ENCODE data around the gene RAP1GDS1.
"Not testable (repeated sequence)": the region's sequence is repeated elsewhere in the genome, so short reads cannot be mapped to it uniquely, and the experiment has no call there.

The RAP1GDS1 gene

GRCh38 chr4:98326168-98326567 is 65.0 kb downstream of the RAP1GDS1 start:
- peaks cover 32% of the 10 kb centered on the region for H3K36me3 ChIP-seq (ENCODE audit: insufficient read depth, low read length)
- H3K9ac ChIP-seq (ENCODE audit: low read depth, low read length) = no peak overlapping the region
- no peaks in the 10 kb centered on the region for H4K20me1 ChIP-seq (ENCODE audit: insufficient read depth, low read length)
- ATAC-seq (ENCODE audit: insufficient read depth, low read depth) (no peak), DNase-seq (no peak)
- no peak for TF ChIP-seq EZH2 (IDR thresholded peaks at IDR 0.05; ENCODE audit: borderline replicate concordance, low read depth, low read length, severe bottlenecking)
- no peak for TF ChIP-seq CTCF (IDR thresholded peaks at IDR 0.05; ENCODE audit: borderline replicate concordance, extremely low read depth, low read length, poor library complexity, severe bottlenecking)
- no peak overlapping the region for H3K4me3 ChIP-seq (ENCODE audit: low read depth in 1 of 2, low read length in 2 of 2)
- H3K9me3 ChIP-seq (ENCODE audit: insufficient read depth, low read length, severe bottlenecking) = peaks cover 29% of the 10 kb centered on the region
- no peak overlapping the region for H2AFZ ChIP-seq (ENCODE audit: low read depth, low read length)
- no peak overlapping the region for H3K4me2 ChIP-seq (ENCODE audit: insufficient read depth, low read length)
- no peaks in the 10 kb centered on the region for H3K27me3 ChIP-seq (ENCODE audit: insufficient read depth, low read length, poor library complexity)
- H3K27ac ChIP-seq (ENCODE audit: low read length) = no peak overlapping the region
- peaks cover 30% of the 10 kb centered on the region for H3K79me2 ChIP-seq (ENCODE audit: insufficient read depth, low read length)
- no peaks in the 10 kb centered on the region for H3K4me1 ChIP-seq (ENCODE audit: insufficient read depth, low read length)

GRCh38 chr4:98327694-98328093 is 66.5 kb downstream of the RAP1GDS1 start:
- no peaks in the 10 kb centered on the region for H3K27me3 ChIP-seq (ENCODE audit: insufficient read depth, low read length, poor library complexity)
- H3K4me3 ChIP-seq (ENCODE audit: low read depth in 1 of 2, low read length in 2 of 2) = no peak overlapping the region
- no peak for TF ChIP-seq EZH2 (IDR thresholded peaks at IDR 0.05; ENCODE audit: borderline replicate concordance, low read depth, low read length, severe bottlenecking)
- TF ChIP-seq CTCF (IDR thresholded peaks at IDR 0.05; ENCODE audit: borderline replicate concordance, extremely low read depth, low read length, poor library complexity, severe bottlenecking) = no peak
- peaks cover 35% of the 10 kb centered on the region for H3K9me3 ChIP-seq (ENCODE audit: insufficient read depth, low read length, severe bottlenecking)
- H3K4me2 ChIP-seq (ENCODE audit: insufficient read depth, low read length) = no peak overlapping the region
- H3K36me3 ChIP-seq (ENCODE audit: insufficient read depth, low read length) = peaks cover 39% of the 10 kb centered on the region
- H3K79me2 ChIP-seq (ENCODE audit: insufficient read depth, low read length) = peaks cover 37% of the 10 kb centered on the region
- no peak overlapping the region for H3K27ac ChIP-seq (ENCODE audit: low read length)
- no peak overlapping the region for H3K9ac ChIP-seq (ENCODE audit: low read depth, low read length)
- DNase-seq (no peak), ATAC-seq (ENCODE audit: insufficient read depth, low read depth) (no peak)
- H4K20me1 ChIP-seq (ENCODE audit: insufficient read depth, low read length) = no peaks in the 10 kb centered on the region
- no peaks in the 10 kb centered on the region for H3K4me1 ChIP-seq (ENCODE audit: insufficient read depth, low read length)
- H2AFZ ChIP-seq (ENCODE audit: low read depth, low read length) = no peak overlapping the region

- not testable (repeated sequence) for H3K4me1 ChIP-seq (ENCODE audit: insufficient read depth, low read length); H3K9ac ChIP-seq (ENCODE audit: low read depth, low read length); H3K4me3 ChIP-seq (ENCODE audit: low read depth in 1 of 2, low read length in 2 of 2); H3K27me3 ChIP-seq (ENCODE audit: insufficient read depth, low read length, poor library complexity); H4K20me1 ChIP-seq (ENCODE audit: insufficient read depth, low read length); ATAC-seq (ENCODE audit: insufficient read depth, low read depth); H3K27ac ChIP-seq (ENCODE audit: low read length); H2AFZ ChIP-seq (ENCODE audit: low read depth, low read length); H3K4me2 ChIP-seq (ENCODE audit: insufficient read depth, low read length)
- DNase-seq = peak; percentile 39
- H3K79me2 ChIP-seq (ENCODE audit: insufficient read depth, low read length) = peaks cover 55% of the 10 kb centered on the region
- peaks cover 41% of the 10 kb centered on the region for H3K36me3 ChIP-seq (ENCODE audit: insufficient read depth, low read length)
- peaks cover 42% of the 10 kb centered on the region for H3K9me3 ChIP-seq (ENCODE audit: insufficient read depth, low read length, severe bottlenecking)
Observed at GRCh38 chr4:98329879-98330640, 68.9 kb downstream of the RAP1GDS1 start.

- no peaks in the 10 kb centered on the region for H3K27me3 ChIP-seq (ENCODE audit: insufficient read depth, low read length, poor library complexity)
- H4K20me1 ChIP-seq (ENCODE audit: insufficient read depth, low read length) = no peaks in the 10 kb centered on the region
- peaks cover 37% of the 10 kb centered on the region for H3K36me3 ChIP-seq (ENCODE audit: insufficient read depth, low read length)
- H3K4me3 ChIP-seq (ENCODE audit: low read depth in 1 of 2, low read length in 2 of 2) = no peak overlapping the region
- peaks cover 64% of the 10 kb centered on the region for H3K79me2 ChIP-seq (ENCODE audit: insufficient read depth, low read length)
- ATAC-seq (ENCODE audit: insufficient read depth, low read depth) (no peak), DNase-seq (no peak)
- H3K4me1 ChIP-seq (ENCODE audit: insufficient read depth, low read length) = no peaks in the 10 kb centered on the region
- H3K4me2 ChIP-seq (ENCODE audit: insufficient read depth, low read length) = no peak overlapping the region
- no peak overlapping the region for H3K27ac ChIP-seq (ENCODE audit: low read length)
- peaks cover 37% of the 10 kb centered on the region for H3K9me3 ChIP-seq (ENCODE audit: insufficient read depth, low read length, severe bottlenecking)
- no peak for TF ChIP-seq CTCF (IDR thresholded peaks at IDR 0.05; ENCODE audit: borderline replicate concordance, extremely low read depth, low read length, poor library complexity, severe bottlenecking)
- no peak for TF ChIP-seq EZH2 (IDR thresholded peaks at IDR 0.05; ENCODE audit: borderline replicate concordance, low read depth, low read length, severe bottlenecking)
- no peak overlapping the region for H2AFZ ChIP-seq (ENCODE audit: low read depth, low read length)
- H3K9ac ChIP-seq (ENCODE audit: low read depth, low read length) = no peak overlapping the region
Observed at GRCh38 chr4:98332017-98332416, 70.8 kb downstream of the RAP1GDS1 start.

Data from DND-41 (cell line).